T-helper 9 cell (primary cell): ENCODE measurements around the gene VWA8.
"Not testable (repeated sequence)": the region's sequence is repeated elsewhere in the genome, so short reads cannot be mapped to it uniquely, and the experiment has no call there.

ENCODE experiments used
- DNase-seq: peaks from one replicate; pipeline ENCODE4 v3.0.0-alpha.2; 2020

VWA8 gene

GRCh38 chr13:41919741-41920487 lies 41.0 kb downstream of the VWA8 start:
- DNase-seq, result no peak

- no peak for DNase-seq
Measured at GRCh38 chr13:41919031-41919740, 41.7 kb downstream of the VWA8 start.

- no peak for DNase-seq
Measured at GRCh38 chr13:41917641-41918040, 43.3 kb downstream of the VWA8 start.

DNA sequence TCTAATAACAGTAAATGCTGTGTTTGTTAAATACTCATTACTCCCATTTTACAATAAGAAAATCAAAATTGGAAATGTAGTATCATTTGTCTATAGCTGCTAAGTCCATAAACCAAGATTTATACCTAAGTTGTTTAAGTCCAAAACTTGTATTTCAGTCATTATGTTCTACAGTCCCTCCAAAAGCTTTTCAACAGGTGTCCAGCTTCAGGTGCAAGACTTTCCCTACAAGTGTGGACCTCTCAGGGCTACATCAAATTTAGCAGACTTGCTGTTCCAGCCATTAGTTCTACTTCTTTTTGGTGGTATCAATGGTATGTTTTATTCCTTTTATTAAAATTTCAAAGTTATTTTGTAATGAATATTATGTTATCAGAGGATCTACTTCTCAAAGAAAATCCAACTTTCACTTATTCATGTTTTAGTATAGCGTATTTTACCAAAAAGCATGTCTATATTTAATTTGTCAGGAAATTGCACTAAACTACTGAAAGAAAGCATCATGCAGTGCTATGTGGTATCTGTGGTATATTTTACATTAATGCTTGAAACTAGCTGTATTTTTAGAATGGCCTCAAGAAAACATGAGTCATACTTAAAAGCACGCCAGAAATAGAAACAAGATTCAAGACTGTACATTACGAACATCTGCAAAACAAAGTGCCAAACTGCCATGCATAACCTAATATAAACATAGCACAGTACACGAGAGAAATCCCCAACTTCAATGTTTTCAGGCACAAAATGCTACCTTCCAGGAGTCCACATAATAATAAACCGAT lies 44.5 kb downstream of the VWA8 start:
- no peak for DNase-seq

DNA sequence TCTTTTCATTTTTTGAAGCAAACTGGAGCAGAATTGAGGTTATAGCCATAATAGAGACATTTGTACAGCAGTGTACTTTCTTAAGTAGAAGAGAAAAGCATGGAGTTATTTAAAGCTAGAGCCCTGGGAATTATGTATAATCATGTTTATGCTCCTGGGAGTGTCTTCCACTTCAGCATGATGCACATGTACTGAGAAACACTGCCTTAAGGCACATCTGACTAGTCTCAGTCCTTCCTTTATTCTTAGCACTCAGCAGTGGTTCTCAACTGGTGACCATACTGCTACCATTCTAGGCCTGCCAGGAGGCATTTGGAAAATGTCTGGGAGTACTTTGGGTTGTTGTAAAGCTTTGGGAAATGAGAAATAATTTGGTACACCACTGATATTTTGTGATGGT lies 45.8 kb downstream of the VWA8 start:
- no peak for DNase-seq

- DNase-seq, result no peak
Measured at GRCh38 chr13:41914552-41914951, 46.4 kb downstream of the VWA8 start.

- no peak for DNase-seq
Measured at GRCh38 chr13:41909506-41909905, 51.4 kb downstream of the VWA8 start.

DNA sequence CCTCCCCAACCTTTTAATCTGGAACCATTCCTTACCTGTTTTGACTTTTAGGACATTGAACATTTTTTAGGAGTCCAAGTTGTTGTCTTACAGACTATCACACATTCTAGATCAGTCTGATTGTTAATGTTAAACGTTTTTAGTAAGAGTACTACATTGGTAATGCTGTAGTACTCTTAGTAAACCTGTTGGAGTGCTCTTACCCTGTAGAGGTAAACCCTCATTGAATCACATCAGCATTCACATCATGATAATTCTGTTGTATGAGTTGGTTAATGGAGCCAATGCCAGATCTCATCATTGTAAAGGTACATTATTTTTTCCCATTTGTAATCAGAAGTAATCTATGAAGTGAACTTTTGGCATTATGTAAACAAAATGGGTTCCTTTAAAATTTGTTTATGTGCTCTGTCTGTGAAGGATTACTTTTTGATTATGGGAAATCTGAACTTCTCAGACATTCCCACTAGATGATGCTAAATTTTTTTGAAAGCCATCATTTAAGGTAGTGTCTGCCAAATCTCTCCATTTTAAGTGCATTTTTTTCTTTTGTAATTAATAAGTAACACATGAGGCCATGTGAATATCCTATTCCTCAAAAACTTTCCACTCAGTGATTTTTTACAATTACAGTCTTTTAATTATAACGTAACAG lies 55.2 kb downstream of the VWA8 start:
- DNase-seq, result no peak

- no peak for DNase-seq
Measured at GRCh38 chr13:41900918-41901317, 60.0 kb downstream of the VWA8 start.

GRCh38 chr13:41898411-41898810 lies 62.5 kb downstream of the VWA8 start:
- DNase-seq, result not testable (repeated sequence)

DNA sequence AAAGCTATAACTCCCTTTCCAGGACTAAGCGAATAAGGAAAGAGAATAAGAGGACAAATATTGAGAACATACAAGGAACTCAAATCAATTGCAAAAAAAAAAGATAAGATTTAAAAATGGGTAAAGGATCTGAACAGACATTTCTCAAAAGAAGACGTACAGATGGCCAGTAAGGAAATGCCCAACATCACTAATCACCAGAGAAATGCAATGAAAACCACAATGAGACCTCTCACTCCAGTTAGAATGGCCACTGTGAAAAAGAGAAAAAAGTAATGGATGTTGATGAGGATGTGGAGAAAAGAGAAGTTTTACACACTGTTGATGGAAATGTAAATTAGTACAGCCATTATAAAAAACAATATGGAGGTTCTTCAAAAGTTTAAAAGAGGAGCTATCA lies 63.8 kb downstream of the VWA8 start:
- DNase-seq, result no peak

DNA sequence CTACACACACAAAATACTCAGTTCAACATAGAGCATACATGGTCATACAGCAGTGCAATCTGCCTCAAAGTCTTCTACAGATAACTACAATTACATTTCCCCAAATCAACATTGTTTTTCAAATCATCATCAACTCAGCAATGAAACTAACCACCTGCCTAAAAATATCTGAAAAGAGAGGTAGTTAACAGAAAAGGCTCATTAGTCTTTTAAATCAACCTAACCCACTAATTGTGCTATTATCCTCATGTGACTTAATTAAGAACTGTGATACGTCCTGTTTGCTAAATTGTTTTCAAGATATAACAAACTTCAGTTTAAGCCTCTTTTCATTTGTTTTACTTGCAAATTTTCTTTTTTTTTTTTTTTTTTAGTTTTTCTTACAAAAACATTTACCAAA lies 65.4 kb downstream of the VWA8 start:
- no peak for DNase-seq

- DNase-seq, result no peak
Measured at GRCh38 chr13:41891119-41891518, 69.8 kb downstream of the VWA8 start.

- no peak for DNase-seq
Measured at GRCh38 chr13:41883147-41883546, 77.8 kb downstream of the VWA8 start.

GRCh38 chr13:41881890-41882289 lies 79.0 kb downstream of the VWA8 start:
- not testable (repeated sequence) for DNase-seq

- no peak for DNase-seq
Measured at GRCh38 chr13:41880966-41881365, 79.9 kb downstream of the VWA8 start.

DNA sequence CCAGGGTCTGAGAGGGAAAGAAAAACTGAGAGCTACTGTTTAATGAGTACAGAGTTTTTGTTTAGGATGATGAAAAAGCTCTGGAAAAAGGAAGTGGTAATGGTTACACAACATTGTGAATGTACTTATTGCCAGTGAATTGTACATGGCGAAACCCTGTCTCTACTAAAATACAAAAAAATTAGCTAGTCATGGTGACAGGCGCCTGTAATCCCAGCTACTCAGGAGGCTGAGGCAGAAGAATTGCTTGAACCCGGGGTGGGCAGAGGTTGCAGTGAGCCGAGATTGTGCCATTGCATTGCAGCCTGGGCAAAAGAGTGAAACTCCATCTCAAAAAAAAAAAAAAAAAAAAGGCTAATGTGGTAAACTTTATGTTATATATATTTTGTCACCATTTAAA lies 96.3 kb downstream of the VWA8 start:
- no peak for DNase-seq

GRCh38 chr13:41862659-41863058 lies 98.2 kb downstream of the VWA8 start:
- not testable (repeated sequence) for DNase-seq

- DNase-seq, result no peak
Measured at GRCh38 chr13:41859565-41859964, 101.3 kb downstream of the VWA8 start.

- DNase-seq, result no peak
Measured at GRCh38 chr13:41858780-41859179, 102.1 kb downstream of the VWA8 start.

GRCh38 chr13:41854758-41855157 lies 106.2 kb downstream of the VWA8 start:
- DNase-seq, result no peak

DNA sequence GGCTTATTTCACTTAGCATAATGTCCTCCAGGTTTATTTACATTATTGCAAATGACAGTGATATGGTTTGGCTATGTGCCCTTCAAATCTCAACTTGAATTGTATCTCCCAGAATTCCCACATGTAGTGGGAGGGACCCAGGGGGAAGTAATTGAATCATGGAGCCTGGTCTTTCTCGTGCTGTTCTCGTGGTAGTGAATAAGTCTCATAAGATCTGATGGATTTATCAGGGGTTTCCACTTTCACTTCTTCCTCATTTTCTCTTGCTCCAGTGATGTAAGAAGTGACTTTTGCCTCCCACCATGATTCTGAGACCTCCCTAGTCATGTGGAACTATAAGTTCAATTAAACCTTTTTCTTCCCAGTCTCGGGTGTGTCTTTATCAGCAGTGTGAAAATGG lies 109.6 kb downstream of the VWA8 start:
- DNase-seq, result no peak
